GM08714 (cell line): ENCODE results near the gene B3GNT4.
"Not testable (repeated sequence)": the region's sequence is repeated elsewhere in the genome, so short reads cannot be mapped to it uniquely, and the experiment has no call there.

Source experiments
- H3K4me3 ChIP-seq: fragments of 200-500 bp; sonication (Bioruptor generic); 2 replicates; pipeline ENCODE4 v1.5.1; 2014; ENCODE audit warnings: mild to moderate bottlenecking, low read length, inconsistent platforms
- ZNF274 ChIP-seq: IDR thresholded peaks from 2 replicates; pipeline ENCODE4 v1.6.1; 2012; ENCODE audit warnings: mild to moderate bottlenecking, low read depth, low read length

The B3GNT4 gene

DNA sequence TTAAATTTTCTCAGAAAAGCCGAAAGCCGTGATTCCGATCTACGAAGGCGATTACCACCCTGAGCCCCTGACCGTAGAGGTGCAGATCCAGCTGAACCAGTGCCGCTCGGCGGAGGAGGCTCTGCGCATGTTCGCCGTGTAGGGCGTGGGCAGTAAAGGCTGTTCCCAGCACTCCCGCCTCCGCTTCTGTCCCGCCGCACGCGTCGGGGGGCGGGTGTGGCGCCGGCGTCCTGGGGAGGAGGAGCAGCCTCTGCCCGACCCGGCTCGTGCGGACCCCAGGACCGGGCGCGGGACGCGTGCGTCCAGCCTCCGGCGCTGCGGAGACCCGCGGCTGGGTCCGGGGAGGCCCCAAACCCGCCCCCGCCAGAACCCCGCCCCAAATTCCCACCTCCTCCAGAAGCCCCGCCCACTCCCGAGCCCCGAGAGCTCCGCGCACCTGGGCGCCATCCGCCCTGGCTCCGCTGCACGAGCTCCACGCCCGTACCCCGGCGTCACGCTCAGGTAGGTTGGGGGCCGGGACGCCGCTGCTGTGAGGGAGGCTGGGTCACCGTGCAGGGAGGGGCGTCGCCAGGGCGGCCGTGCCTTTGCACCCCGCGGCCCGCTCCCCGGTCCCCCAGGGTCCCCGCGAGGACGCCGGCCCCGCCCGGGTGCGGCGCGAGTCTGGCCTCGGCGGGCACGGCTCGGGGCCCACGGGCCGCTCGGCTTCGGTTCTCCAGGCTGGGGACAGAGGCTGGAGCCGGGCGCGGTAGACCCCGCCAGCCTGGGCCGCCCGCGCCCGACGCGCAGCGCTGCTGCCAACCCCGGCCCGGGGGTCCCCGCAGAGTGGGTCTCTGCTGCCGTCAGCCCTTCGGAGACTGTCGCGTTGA is at the start of gene B3GNT4:
Gene B3GNT4, plus strand, starts transcription at position 409 of the 866 bp plus-strand sequence. CDS start 910 bp downstream, outside the sequence.
- H3K4me3 ChIP-seq: peak within 1 kb of the TSS; percentile 53; the same call in 1 of the 2 replicates
- TF ChIP-seq ZNF274: no peak

DNA sequence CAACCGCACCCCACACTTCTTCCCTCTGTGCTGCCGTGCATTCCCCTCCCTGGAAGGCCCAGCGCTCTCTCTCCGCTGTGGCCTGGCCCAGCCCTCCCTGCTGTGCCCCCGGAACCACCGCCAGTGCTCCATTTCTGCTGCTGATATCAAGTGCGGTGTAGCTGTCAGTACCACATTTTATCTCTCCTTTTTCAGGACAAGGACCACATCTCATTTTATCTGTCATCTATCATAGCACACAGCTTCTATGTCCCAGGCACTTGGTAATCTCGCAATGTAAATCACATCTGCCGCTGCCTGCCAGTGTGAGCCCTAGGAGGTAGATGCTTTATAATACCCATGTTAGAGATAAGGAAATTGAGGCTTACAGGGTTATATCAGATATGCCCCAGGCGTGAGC is 47.8 kb upstream of the B3GNT4 start:
- no peak for TF ChIP-seq ZNF274
- no peak overlapping the region for H3K4me3 ChIP-seq

DNA sequence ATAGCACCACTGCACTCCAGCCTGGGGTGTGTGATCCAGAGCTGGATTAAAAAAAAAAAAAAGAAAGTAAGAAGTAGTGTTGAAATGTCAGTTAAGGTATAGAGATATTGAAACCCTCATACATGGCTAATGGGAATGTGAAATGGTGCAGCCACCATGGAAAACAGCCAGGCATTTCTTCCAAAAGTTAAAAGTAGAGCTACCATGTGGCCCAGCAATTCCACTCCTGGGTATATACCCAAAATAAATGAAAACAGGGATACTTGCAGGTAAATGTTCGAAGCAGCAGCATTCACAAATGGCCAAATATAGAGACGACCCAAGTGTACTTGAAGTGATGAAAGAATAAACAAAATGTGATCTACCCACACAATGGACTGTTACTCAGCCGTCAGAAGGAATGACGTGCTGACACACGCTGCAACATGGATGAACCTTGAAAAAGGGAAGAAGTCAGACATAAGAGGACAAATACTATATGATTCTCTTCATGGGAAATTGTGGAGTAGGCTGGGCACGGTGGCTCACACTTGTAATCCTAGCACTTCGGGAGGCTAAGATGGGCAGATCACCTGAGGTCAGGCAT is 44.7 kb upstream of the B3GNT4 start:
- TF ChIP-seq ZNF274: no peak
- H3K4me3 ChIP-seq: no peak overlapping the region

DNA sequence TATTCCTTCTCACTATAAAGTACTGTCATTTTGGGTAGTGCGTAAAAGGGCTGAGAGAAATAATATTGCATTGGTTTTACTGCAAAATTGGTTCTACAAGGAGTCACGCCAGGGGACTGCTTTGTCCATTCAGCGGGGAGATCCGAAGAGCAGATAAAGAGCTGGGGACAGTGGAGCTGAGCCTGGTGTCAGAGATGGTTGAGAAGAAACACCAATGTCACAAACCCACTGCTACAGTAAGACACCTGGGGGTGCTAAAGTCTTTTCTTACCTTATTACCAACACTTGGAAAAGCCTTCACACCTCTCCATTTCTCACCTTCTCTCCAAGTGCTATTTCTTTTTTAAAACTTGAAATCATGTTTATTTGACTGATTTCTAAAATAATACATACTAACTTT is 43.6 kb upstream of the B3GNT4 start:
- no peak overlapping the region for H3K4me3 ChIP-seq
- TF ChIP-seq ZNF274: no peak

DNA sequence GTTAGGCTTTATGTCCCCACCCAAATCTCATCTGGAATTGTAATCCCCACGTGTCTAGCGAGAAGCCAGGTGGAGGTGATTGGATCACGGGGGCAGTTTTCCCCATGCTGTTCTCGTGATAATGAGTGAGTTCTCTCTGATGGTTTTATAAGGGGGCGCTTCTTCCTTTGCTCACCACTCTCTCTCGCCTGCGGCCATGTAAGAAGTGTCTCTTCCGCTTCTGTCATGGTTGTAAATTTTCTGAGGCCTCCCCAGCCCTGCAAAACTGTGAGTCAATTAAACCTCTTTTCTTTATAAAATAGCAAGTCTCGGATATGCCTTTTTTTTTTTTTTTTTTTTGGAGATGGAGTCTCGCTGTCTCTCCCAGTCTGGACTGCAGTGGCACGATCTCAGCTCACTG is 42.7 kb upstream of the B3GNT4 start:
- TF ChIP-seq ZNF274: no peak
- H3K4me3 ChIP-seq: no peak overlapping the region

DNA sequence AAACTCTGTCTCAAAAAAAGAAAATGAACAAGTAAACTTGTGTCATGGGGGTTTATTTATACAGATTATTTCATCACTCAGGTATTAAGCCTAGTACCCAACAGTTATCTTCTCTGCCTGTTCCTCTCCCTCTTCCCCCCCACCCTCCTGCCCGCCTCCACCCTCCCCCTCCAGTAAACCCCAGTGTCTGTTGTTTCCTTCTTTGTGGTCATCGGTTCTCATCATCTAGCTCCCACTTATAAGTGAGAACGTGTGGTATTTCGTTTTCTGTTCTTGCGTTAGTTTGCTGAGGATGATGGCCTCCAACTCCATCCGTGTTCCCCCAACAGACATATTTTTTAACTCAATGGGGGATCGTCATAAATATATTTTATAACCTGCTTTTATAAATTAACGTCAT is 41.8 kb upstream of the B3GNT4 start:
- no peak for TF ChIP-seq ZNF274
- H3K4me3 ChIP-seq: no peak overlapping the region

DNA sequence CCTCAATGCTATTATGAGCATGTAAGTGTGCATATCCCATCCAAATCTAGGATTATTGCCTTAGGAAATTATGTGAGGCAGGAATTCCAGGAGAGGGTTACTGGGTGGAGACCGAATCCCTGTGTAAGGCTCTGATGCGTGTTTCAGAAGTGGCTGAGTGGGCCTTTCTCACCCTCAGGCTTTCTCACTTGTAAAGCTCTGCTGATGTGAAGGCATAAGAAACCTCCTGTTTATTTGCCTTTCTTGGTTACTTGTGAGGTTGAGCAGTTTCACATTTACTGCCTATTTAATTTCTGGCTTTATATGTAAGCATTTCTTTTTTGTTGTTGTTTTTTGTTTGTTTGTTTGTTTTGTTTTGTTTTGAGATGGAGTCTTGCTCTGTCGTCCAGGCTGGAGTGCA is 40.5 kb upstream of the B3GNT4 start:
- no peak for TF ChIP-seq ZNF274

DNA sequence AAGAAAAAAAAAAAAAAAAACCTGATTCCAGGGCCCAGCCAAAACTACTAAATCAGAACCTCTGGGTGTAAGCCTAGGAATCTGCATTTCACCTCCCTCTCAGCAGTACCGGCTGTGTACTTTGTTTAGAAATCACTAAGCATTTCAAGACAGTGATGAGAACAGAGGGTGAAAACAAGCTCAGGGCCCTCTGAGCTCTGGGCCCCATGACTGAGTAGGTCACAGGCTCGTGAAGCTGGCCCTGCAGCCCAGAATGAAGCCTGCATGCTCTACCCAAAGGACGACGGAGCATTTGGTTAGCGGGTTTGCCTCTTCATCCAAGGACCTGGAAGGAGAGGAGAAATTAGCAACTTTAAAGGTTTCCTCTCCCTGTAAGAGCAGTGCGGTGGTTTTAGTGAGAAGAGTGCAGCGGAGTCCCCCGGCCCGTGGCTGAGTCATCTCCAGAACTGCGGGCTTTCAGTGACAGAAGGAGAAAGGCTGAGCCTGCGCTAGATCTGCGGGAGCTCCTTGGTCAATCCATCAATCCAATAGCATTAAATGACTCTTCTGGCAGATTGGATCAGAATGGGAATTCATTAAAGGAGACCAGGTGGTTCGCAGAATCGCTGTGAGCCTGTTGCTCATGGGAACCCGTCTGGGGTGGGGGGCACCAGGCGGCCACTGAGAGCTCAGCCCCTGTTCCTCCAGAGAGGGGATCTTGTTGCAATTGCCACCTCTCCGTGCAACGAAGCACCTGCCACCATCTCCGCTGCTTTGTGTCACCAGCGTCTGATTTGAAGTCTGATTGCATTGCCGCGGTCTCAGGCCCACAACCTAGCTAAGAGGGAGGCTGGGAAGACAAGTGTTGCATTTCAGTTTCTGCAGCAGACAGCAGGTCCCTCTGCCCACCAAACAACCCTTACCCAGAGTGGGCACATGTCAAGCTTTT is 36.8 kb upstream of the B3GNT4 start:
- no peak for TF ChIP-seq ZNF274
- no peak overlapping the region for H3K4me3 ChIP-seq

More for the DNA sequence above, 40.5 kb upstream of the B3GNT4 start:
- H3K4me3 ChIP-seq: no peak overlapping the region

DNA sequence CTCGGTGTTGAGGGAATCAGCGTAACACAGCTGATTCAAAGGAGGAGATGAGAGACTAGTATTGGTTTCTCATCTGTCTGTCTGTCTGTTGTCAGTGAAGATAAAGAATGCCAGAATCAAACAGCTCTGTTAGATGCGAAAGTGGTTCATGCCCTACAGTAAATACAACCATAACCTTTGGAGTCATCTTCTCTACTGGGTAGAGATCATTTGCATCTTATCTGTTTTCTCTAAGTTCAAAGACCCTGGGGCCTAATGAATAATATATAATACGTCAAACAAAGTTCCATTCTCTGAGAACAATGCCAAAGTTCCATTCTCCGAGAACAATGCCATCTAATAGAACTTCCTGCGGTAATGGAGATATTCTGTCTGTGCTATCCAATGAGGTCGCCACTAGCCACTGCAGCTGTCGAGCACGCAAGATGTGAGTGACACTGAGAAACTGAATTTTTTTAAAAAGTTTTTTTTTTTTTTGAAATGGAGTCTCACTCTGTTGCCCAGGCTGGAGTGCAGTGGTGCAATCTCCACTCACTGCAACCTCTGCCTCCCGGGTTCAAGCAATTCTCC is 36.1 kb upstream of the B3GNT4 start:
- no peak for TF ChIP-seq ZNF274
- no peak overlapping the region for H3K4me3 ChIP-seq

DNA sequence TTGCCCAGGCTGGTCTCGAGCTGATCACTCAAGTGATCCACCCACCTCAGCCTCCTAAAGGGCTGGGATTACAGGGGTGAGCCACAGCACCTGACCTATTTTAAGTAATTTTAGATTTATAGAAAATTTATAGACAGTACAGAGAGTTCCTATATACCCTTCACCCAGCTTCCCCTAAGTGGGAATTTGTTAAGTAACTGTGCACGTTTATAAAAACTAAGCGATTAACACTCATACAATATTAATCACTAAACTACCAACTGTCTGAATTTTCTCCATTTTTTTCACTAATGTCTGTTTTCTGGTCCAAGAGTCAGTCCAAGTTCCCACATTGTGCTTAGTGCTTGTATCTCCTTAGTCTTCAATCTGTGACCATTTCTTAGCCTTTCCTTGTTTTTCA is 35.0 kb upstream of the B3GNT4 start:
- no peak for TF ChIP-seq ZNF274
- no peak overlapping the region for H3K4me3 ChIP-seq

DNA sequence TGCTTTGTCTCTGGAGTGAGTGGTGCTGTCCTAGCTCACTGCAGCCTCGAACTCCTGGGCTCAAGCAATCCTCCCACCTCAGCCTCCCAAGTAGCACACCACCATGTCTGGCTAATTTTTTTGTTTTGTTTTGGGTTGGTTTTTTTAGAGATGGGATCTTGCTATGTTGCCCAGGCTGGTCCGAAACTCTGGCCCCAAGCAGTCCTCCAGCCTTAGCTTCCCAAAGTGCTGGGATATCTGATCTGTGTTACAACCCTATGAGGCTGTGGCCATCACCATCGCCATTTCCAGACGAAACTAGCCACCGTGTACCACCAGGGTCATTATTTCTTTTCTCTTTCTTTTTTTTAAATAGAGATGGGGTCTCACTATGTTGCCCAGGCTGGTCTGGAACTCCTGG is 32.1 kb upstream of the B3GNT4 start:
- no peak for TF ChIP-seq ZNF274
- H3K4me3 ChIP-seq: no peak overlapping the region

DNA sequence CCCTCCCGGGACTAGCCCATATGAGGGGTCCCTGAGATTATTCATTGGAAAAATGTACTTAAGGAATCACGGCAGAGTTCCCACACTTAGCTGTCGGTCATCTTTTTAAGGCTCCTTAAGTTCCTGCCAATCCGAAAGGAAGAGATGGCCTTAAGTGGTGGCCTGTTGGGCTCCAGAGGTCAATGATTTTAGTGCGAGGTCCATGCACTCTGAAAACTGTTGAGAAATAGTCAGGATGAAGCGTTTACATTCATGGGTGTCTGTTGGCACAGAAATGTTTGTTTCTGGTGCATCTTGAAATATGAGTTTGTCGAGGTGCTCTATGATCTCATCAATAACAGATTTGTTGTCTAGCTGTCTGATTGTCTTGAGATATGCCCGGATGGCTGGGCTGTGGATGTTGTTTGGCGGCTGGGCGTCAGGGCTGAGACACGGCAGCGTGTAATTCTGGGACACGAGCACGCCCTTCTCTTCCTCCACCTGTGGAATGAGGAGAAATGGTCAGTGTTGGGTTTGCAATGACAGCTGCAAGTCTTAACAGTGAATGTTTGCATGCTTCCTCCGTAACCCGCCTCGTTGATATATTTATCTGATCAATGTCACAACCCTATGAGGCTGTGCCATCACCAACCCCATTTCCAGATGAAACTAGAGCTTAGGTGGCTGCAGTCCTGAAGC is 31.1 kb upstream of the B3GNT4 start:
- no peak overlapping the region for H3K4me3 ChIP-seq
- TF ChIP-seq ZNF274: no peak

DNA sequence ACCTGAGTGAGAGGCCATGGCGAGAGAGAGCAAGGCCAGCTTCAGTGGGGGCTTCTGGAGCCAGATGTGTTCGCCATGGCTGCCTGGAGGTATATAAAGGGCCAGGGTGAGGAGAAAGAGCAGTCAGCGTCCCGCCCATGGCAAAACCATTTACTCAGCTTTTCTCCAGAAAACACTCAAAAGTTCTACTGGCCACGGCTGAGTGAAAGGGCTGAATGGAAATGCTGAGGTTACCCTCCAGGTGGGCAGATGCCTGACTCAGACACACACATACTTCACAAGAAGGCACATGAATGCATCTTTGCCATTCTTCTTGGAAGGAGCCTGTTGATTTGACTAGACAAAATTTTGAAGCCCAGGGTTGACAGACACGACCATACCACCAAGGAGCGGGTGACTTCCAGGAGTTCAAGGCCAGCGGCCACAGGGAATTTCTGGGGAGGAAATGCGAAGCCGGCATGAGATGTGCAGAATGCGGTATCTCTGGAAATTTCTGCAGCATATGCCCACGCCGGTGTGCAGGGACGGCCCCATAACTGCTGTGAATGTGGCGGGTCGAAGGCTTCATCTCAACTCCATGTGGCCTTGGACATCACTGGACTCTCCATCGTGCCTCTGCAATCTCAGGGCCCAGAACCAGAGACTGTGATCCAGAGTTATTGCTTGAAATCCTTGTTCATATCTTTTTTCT is 29.2 kb upstream of the B3GNT4 start, which contains the start of gene IL31:
Gene IL31, minus strand, starts transcription at position 67 of the 691 bp plus-strand sequence. Its CDS starts 49 bp downstream, at position 18.
- TF ChIP-seq ZNF274: no peak
- H3K4me3 ChIP-seq: no peak within 1 kb of the TSS

DNA sequence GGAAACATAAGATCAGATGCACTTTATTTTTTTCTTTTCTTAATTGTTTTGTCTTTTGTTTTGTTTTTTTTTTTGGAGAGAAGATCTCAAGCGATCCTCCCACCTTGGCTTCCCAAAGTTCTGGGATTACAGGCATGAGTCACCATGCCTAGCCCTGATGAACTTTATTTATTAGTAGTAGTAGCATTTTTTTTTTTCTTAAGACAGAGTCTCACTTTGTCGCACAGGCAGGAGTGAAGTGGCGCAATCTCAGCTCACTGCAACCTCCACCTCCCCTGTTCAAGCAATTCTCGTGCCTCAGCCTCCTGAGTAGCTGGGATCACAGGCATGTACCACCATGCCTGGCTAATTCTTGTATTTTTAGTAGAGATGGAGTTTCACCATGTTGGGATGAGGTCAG is 27.0 kb upstream of the B3GNT4 start:
- not testable (repeated sequence) for H3K4me3 ChIP-seq
